Liver (tissue), 9 donors: ENCODE results near the gene KIRREL3. TPM values are rescaled to one million over a fixed set of nuclear protein-coding genes. Genes with fewer than 3 reads are reported as not detected.

ENCODE experiments used
- DNase-seq: peaks from one replicate; pipeline ENCODE4 v3.0.0-alpha.2; 2017; ENCODE audit warnings: low spot score
- H3K27ac ChIP-seq, 2 donors: one replicate each; pipeline ENCODE4 v1.7.0; 2013; ENCODE audit warnings: inconsistent platforms in 2 of 2, low read length in 2 of 2, control low read depth in 1 of 2, low read depth in 1 of 2, mild to moderate bottlenecking in 1 of 2
- H3K27me3 ChIP-seq, 4 donors: one replicate each; pipeline versions ENCODE4 v1.6.1 to v1.7.0; 2013; ENCODE audit warnings: low read length in 3 of 4, inconsistent platforms in 1 of 4, mild to moderate bottlenecking in 1 of 4, moderate library complexity in 1 of 4; ENCODE audit not compliant: control insufficient read depth in 4 of 4, insufficient read depth in 4 of 4
- H3K36me3 ChIP-seq, 4 donors: one replicate each; pipeline versions ENCODE4 v1.6.1 to v1.7.0; 2013; ENCODE audit warnings: low read length in 3 of 4, mild to moderate bottlenecking in 3 of 4, low read depth in 1 of 4, moderate library complexity in 1 of 4; ENCODE audit not compliant: control insufficient read depth in 4 of 4, insufficient read depth in 3 of 4
- H3K4me1 ChIP-seq, 4 donors: one replicate each; pipeline versions ENCODE4 v1.6.1 to v1.7.0; 2013; ENCODE audit warnings: low read length in 3 of 4, mild to moderate bottlenecking in 3 of 4, moderate library complexity in 1 of 4; ENCODE audit not compliant: control insufficient read depth in 4 of 4, insufficient read depth in 4 of 4
- H3K4me3 ChIP-seq, 3 donors: one replicate each; pipeline versions ENCODE4 v1.6.1 to v1.7.0; 2013; ENCODE audit warnings: low read length in 3 of 3, control low read depth in 1 of 3, low read depth in 1 of 3, mild to moderate bottlenecking in 1 of 3
- H3K9ac ChIP-seq, 2 donors: one replicate each; pipeline ENCODE4 v1.7.0; 2013; ENCODE audit warnings: low read length in 2 of 2, mild to moderate bottlenecking in 2 of 2, moderate library complexity in 2 of 2, control low read depth in 1 of 2, low read depth in 1 of 2
- H3K9me3 ChIP-seq, 4 donors: one replicate each; pipeline versions ENCODE4 v1.6.1 to v1.7.0; 2013; ENCODE audit warnings: low read length in 3 of 4; ENCODE audit not compliant: control insufficient read depth in 4 of 4
- ATF3 ChIP-seq: IDR thresholded peaks from 2 replicates; pipeline ENCODE4 v1.6.1; 2016; ENCODE audit warnings: antibody characterized with exemption
- EGR1 ChIP-seq, 2 donors: IDR thresholded peaks; 2 replicates each; pipeline ENCODE4 v1.6.1; 2016 to 2018; ENCODE audit warnings: antibody characterized with exemption in 2 of 2, low read depth in 2 of 2
- FOXA1 ChIP-seq: IDR thresholded peaks from 2 replicates; pipeline ENCODE4 v1.6.1; 2016; ENCODE audit warnings: antibody characterized with exemption
- FOXA2 ChIP-seq: IDR thresholded peaks from 2 replicates; pipeline ENCODE4 v1.6.1; 2016; ENCODE audit warnings: antibody characterized with exemption
- GABPA ChIP-seq, 2 donors: IDR thresholded peaks in 1 of 2; conservative IDR thresholded peaks in 1 of 2; 2 replicates each; pipeline ENCODE4 v1.6.1; 2016; ENCODE audit warnings: antibody characterized with exemption in 2 of 2, mild to moderate bottlenecking in 1 of 2, moderate library complexity in 1 of 2
- HNF4A ChIP-seq, 2 donors: conservative IDR thresholded peaks; 2 replicates each; pipeline ENCODE4 v1.6.1; 2016; ENCODE audit warnings: antibody characterized with exemption in 2 of 2, mild to moderate bottlenecking in 2 of 2
- HNF4G ChIP-seq: IDR thresholded peaks from 2 replicates; pipeline ENCODE4 v1.6.1; 2016; ENCODE audit warnings: antibody characterized with exemption
- JUND ChIP-seq, 2 donors: IDR thresholded peaks; 2 replicates each; pipeline ENCODE4 v1.6.1; 2016; ENCODE audit warnings: antibody characterized with exemption in 2 of 2
- MAX ChIP-seq: IDR thresholded peaks from 2 replicates; pipeline ENCODE4 v1.6.1; 2016; ENCODE audit warnings: antibody characterized with exemption
- NR2F2 ChIP-seq: IDR thresholded peaks from 2 replicates; pipeline ENCODE4 v1.6.1; 2016; ENCODE audit warnings: antibody characterized with exemption
- RAD21 ChIP-seq, 2 donors: IDR thresholded peaks; 2 replicates each; pipeline ENCODE4 v1.6.1; 2016; ENCODE audit warnings: antibody characterized with exemption in 2 of 2, mild to moderate bottlenecking in 2 of 2
- REST ChIP-seq: IDR thresholded peaks from 2 replicates; pipeline ENCODE4 v1.6.1; 2016; ENCODE audit warnings: antibody characterized with exemption, mild to moderate bottlenecking
- RXRA ChIP-seq, 2 donors: IDR thresholded peaks; 2 replicates each; pipeline ENCODE4 v1.6.1; 2017 to 2018; ENCODE audit warnings: antibody characterized with exemption in 2 of 2, mild to moderate bottlenecking in 1 of 2
- SP1 ChIP-seq: IDR thresholded peaks from 2 replicates; pipeline ENCODE4 v1.6.1; 2018; ENCODE audit warnings: antibody characterized with exemption, mild to moderate bottlenecking
- TAF1 ChIP-seq: conservative IDR thresholded peaks from 2 replicates; pipeline ENCODE4 v1.6.1; 2016; ENCODE audit warnings: antibody characterized with exemption, mild to moderate bottlenecking
- YY1 ChIP-seq: IDR thresholded peaks from 2 replicates; pipeline ENCODE4 v1.6.1; 2016; ENCODE audit warnings: antibody characterized with exemption, mild to moderate bottlenecking
- WGBS: extraction: QIAGEN DNeasy Blood & Tissue Kit; methylation state at CpG from one replicate; pipeline ENCODE4 v1.1.7; 2013; 5-methylcytosine and 5-hydroxymethylcytosine counted together
- polyA plus RNA-seq, 2 donors: library from polyadenylated mRNA; stranded (reverse) in 1 of 2; unstranded in 1 of 2; fragments of 200-250 nt in 1 of 2; fragments of >200 nt in 1 of 2; fragmentation: Nextera tagmentation in 1 of 2; extraction: Ambion mirVana in 1 of 2; gene quantifications; one replicate each; pipeline versions ENCODE4 v1.2.1 to v1.2.3, GENCODE V29; 2013 to 2015
- total RNA-seq, 2 donors: library from RNA; depleted of rRNA; stranded (reverse); fragments of >200 nt; gene quantifications; one replicate each; pipeline ENCODE4 v1.2.3, GENCODE V29; 2014
- TF ChIP-seq, protein P1 (sequence below): fragments of 150-350 bp; IDR thresholded peaks from 2 replicates; pipeline ENCODE4 v1.5.1; 2017; ENCODE audit warnings: improper control_type of control experiment, low read depth, low read length; ENCODE audit not compliant: missing input control
- TF ChIP-seq, protein P2 (sequence below): IDR thresholded peaks from 2 replicates; pipeline ENCODE4 v1.6.1; 2016; ENCODE audit warnings: antibody characterized with exemption
- donor health status: healthy.
- donor health status: healthy.
- donor health status: healthy.
- donor health status: healthy.
- donor health status: healthy.

The KIRREL3 gene
- total and polyA plus RNA-seq, 4 donors: 0.03 to 0.29 (median 0.08) TPM; not detected in 1

DNA sequence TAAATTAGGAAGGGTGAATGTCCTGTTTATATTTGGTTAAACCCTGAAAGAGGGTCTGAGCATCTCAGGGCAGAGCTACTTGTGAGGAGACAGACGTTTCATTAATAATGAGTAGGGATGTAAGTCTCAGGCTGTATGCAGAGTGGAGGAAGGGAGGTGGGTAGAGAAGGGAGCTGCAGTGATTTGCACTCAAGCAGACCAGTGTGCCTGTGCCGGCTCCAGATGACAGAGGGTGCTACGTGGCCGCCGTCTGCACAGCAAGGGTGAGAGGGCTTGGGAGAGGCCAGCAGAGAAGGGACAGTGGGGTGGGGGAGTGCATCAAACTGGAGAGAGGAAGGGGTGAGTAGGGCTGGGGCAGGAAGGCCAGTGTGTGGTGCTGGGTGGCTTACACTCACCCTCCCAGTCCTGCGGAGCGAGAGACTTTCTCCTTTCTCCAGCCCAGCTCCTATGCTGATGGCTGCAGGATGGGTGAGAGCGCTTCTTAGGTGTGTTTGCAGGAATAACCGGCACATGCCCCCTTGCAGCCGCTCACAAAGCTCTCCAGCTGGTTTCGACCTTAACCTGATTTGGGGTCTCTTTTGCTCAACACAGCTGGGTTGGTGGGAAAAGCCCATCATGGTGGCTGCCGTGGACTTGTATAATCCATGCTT lies 514.5 kb downstream of the KIRREL3 start:
- no peak overlapping the region for H3K9ac ChIP-seq
- H3K27ac ChIP-seq: no peak overlapping the region
- H3K36me3 ChIP-seq: no peaks in the 10 kb centered on the region
- H3K9me3 ChIP-seq: no peaks in the 10 kb centered on the region
- H3K27me3 ChIP-seq: no peaks in the 10 kb centered on the region
- no peak overlapping the region for H3K4me3 ChIP-seq
- DNase-seq: no peak
- WGBS: 75% methylated on average over 12 of the region's 12 CpGs
- no peak for TF ChIP-seq GABPA (IDR thresholded peaks at IDR 0.05 in 1 of 2, conservative IDR thresholded peaks at IDR 0.05 in 1 of 2)
- no peak for TF ChIP-seq TAF1
- no peak for TF ChIP-seq FOXA1
- no peak for TF ChIP-seq SP1
- TF ChIP-seq ATF3: no peak
- no peak for TF ChIP-seq HNF4A (conservative IDR thresholded peaks at IDR 0.05)
- TF ChIP-seq, protein P1, sequence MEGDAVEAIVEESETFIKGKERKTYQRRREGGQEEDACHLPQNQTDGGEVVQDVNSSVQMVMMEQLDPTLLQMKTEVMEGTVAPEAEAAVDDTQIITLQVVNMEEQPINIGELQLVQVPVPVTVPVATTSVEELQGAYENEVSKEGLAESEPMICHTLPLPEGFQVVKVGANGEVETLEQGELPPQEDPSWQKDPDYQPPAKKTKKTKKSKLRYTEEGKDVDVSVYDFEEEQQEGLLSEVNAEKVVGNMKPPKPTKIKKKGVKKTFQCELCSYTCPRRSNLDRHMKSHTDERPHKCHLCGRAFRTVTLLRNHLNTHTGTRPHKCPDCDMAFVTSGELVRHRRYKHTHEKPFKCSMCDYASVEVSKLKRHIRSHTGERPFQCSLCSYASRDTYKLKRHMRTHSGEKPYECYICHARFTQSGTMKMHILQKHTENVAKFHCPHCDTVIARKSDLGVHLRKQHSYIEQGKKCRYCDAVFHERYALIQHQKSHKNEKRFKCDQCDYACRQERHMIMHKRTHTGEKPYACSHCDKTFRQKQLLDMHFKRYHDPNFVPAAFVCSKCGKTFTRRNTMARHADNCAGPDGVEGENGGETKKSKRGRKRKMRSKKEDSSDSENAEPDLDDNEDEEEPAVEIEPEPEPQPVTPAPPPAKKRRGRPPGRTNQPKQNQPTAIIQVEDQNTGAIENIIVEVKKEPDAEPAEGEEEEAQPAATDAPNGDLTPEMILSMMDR: no peak
- TF ChIP-seq, protein P2, sequence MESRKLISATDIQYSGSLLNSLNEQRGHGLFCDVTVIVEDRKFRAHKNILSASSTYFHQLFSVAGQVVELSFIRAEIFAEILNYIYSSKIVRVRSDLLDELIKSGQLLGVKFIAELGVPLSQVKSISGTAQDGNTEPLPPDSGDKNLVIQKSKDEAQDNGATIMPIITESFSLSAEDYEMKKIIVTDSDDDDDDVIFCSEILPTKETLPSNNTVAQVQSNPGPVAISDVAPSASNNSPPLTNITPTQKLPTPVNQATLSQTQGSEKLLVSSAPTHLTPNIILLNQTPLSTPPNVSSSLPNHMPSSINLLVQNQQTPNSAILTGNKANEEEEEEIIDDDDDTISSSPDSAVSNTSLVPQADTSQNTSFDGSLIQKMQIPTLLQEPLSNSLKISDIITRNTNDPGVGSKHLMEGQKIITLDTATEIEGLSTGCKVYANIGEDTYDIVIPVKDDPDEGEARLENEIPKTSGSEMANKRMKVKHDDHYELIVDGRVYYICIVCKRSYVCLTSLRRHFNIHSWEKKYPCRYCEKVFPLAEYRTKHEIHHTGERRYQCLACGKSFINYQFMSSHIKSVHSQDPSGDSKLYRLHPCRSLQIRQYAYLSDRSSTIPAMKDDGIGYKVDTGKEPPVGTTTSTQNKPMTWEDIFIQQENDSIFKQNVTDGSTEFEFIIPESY: no peak
- TF ChIP-seq RXRA (IDR thresholded peaks at IDR 0.05): no peak
- TF ChIP-seq RAD21 (IDR thresholded peaks at IDR 0.05): no peak
- TF ChIP-seq REST: no peak
- TF ChIP-seq EGR1 (IDR thresholded peaks at IDR 0.05; ENCODE audit: low read depth in 2 of 2): no peak
- TF ChIP-seq NR2F2: no peak
- no peak for TF ChIP-seq JUND (IDR thresholded peaks at IDR 0.05)
- no peak for TF ChIP-seq YY1
- TF ChIP-seq FOXA2: no peak
- no peak for TF ChIP-seq MAX
- no peak for TF ChIP-seq HNF4G
- H3K4me1 ChIP-seq: no peaks in the 10 kb centered on the region
